Stimulated activated CD8-positive, alpha-beta memory T cell treated with anti-CD3 and anti-CD28 coated beads, Interleukin-7, amount 100 ng/mL, for 48 hours (primary cell): ENCODE measurements around the gene HMGB3.
"Not testable (repeated sequence)": the region's sequence is repeated elsewhere in the genome, so short reads cannot be mapped to it uniquely, and the experiment has no call there.

ENCODE experiments used
- DNase-seq, 2 donors: peaks; one replicate each; pipeline ENCODE4 v3.0.0-alpha.2; 2020; ENCODE audit warnings: low read depth in 1 of 2; ENCODE audit errors: extremely low read depth in 1 of 2

The HMGB3 gene

GRCh38 chrX:150975655-150976390 is 7.3 kb upstream of the HMGB3 start:
- no peak for DNase-seq

GRCh38 chrX:150977411-150978162 is 5.5 kb upstream of the HMGB3 start:
- DNase-seq: no peak

- DNase-seq: no peak
These were observed 2.9 kb upstream of the HMGB3 start for GRCh38 chrX:150980186-150980585.

- DNase-seq: no peak
These were observed 2.4 kb upstream of the HMGB3 start for GRCh38 chrX:150980711-150981110.

- no peak for DNase-seq
These were observed 824 bp upstream of the HMGB3 start for GRCh38 chrX:150982235-150982787.

- no peak for DNase-seq
These were observed 510 bp downstream of the HMGB3 start for GRCh38 chrX:150983521-150984168.

GRCh38 chrX:150984169-150984824 is 1.2 kb downstream of the HMGB3 start:
- no peak for DNase-seq

GRCh38 chrX:150987687-150988086 is 4.6 kb downstream of the HMGB3 start:
- DNase-seq: not testable (repeated sequence)

- DNase-seq: no peak
These were observed 6.3 kb downstream of the HMGB3 start for GRCh38 chrX:150989420-150989819.

- no peak for DNase-seq
These were observed 7.8 kb downstream of the HMGB3 start for GRCh38 chrX:150990910-150991309.

GRCh38 chrX:151000861-151001331 is 17.8 kb downstream of the HMGB3 start:
- no peak for DNase-seq

GRCh38 chrX:151004085-151004484 is 20.9 kb downstream of the HMGB3 start:
- DNase-seq: no peak

GRCh38 chrX:151006410-151007109 is 23.4 kb downstream of the HMGB3 start:
- DNase-seq: no peak

GRCh38 chrX:151009582-151009981 is 26.4 kb downstream of the HMGB3 start:
- no peak for DNase-seq

- DNase-seq: no peak
These were observed 30.1 kb downstream of the HMGB3 start for GRCh38 chrX:151013164-151013743.

- no peak for DNase-seq
These were observed 32.5 kb downstream of the HMGB3 start for GRCh38 chrX:151015684-151016083.

GRCh38 chrX:151019856-151020255 is 36.7 kb downstream of the HMGB3 start:
- DNase-seq: no peak

- no peak for DNase-seq
These were observed 47.7 kb downstream of the HMGB3 start for GRCh38 chrX:151030845-151031244.

- DNase-seq: no peak
These were observed 48.3 kb downstream of the HMGB3 start for GRCh38 chrX:151031391-151031975.

GRCh38 chrX:151039351-151039750 is 56.2 kb downstream of the HMGB3 start:
- DNase-seq: no peak
